Ammon's horn (tissue), 1 donor: ENCODE results near the gene ITIH5.
"Not testable (repeated sequence)": the region's sequence is repeated elsewhere in the genome, so short reads cannot be mapped to it uniquely, and the experiment has no call there.

Experiments used
- DNase-seq: peaks from one replicate; pipeline ENCODE4 v3.0.0-alpha.2; 2016; ENCODE audit warnings: low spot score

ITIH5 gene

DNA sequence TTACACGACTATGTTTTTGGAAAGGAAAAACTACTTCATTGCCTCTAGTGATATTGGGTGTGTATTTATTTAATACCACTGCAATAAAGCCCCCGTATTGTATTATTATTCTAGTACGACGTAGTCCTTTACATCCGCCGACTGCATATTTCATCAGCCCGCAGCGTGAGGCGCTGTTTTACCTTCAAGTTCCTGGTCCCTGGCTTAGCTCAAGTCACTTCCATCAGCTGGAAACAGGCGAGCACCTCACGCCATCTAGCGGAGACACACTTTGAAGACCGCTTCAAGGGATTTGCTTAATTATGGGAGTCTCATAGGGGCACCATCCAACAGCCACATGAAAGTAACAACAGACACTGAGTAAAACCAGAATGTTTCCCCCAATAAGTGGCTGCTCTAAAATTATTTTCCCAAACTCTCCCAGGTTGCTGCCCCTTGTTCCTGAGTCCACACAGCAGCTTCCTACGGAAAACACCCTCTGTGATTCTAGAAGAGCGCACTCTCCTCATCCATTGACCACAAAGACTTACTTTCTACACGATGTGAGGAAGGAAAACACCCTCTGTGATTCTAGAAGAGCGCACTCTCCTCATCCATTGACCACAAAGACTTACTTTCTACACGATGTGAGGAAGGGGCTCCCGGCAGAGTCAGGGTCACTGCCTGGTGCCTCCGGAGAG lies 20.6 kb upstream of the ITIH5 start:
- peak; percentile 97 for DNase-seq

DNA sequence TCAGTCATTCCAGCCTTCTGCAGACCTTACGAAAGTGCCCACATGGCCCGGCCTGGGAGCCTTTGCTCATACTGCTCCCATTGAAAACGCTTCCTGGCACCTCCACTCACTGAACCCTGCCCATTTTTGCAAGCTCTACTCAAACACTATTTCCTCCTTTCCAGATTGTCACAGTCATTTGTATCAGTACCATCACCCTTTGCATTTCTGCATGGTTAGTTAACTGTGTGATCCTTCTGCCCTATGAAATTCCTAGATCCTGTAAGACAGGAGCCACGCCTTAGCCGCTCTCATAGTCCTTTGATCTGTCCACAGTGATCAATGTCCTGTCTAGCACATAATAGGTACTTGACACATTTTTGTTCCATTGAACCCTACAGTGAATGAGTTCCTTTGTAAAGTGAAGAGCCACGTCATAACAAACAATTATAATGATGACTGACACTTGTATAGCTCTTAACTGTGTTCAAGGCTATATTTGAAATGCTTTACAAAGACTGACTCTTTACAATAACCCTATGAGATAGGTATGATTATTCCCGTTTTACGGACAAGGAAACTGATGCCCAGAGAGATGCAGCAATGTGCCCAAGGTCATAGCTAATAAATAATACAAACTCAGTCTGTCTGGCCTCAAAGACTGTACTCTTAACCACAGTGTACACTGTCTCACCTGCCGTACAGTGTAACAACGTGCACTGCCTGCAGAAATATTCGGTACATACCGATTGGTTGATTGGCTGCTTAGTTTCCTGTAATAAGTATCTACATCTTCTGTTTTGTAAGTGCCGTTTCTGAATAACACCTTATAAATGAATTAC lies 19.8 kb upstream of the ITIH5 start:
- DNase-seq: no peak

DNA sequence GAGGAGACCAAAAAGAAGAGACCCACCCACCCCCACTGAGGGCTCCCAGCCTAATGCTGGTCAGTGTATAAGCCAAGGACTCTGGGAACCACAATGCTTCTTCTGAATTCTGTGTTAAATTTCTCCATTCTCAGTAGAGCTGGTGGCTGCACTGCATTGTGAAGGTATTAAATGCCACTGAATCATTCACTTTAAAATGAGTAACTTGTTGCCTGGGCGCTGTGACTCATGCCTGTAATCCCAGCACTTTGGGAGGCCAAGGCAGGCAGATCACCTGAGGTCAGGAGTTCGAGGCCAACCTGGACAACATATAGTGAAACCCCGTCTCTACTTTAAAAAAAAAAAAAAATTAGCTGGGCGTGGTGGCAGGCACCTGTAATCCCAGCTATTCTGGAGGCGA lies 13.3 kb upstream of the ITIH5 start:
- not testable (repeated sequence) for DNase-seq

DNA sequence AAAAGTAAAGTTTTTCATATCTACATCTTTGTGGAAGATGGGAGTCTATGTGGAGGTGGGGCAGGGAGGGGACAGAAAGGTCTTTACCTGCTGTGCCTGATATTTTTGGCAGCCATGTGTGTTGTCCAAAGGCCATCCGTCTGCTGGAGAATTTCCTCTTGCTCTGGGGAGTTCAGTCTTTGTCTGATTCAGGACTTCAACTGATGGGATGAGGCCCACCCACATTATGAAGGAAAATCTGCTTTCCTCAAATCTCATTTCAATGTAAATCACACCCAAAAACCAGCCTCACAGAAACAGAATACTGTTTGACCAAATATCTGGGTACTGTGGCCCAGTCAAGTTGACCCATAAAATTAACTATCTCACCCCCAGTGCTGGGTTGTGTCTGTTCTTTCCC lies 12.5 kb upstream of the ITIH5 start:
- no peak for DNase-seq

DNA sequence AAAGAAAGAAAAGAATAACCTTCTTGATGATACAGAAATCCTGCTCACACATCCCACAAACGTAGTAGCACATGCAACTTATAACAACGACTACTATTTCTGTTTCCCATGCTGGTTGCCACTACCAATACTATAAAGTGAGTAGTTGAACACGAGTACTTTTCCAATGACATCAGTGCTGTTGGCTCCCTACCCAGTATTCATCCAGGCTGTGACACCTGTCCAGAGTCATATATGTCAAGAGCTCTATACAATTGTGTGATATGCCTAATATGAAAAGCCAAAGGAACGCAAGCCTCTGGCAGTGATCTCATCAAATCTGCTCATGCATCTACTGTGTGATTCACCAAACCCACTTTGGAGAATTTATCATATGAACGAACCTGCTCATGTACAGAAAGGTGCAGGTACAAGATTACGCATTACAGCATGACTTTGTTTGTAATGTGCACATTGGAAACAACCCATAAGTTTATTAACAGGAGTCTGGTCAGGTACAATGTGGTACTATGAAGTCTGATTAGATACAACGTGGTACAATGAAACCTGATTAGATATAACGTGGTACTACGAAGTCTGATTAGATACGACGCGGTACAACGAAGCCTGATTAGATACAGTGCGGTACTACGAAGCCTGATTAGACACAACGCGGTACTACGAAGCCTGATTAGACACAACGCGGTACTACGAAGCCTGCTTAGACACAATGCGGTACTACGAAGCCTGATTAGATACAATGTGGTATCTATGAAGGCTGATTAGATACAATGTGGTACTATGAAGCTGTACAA lies 5.8 kb upstream of the ITIH5 start:
- no peak for DNase-seq

DNA sequence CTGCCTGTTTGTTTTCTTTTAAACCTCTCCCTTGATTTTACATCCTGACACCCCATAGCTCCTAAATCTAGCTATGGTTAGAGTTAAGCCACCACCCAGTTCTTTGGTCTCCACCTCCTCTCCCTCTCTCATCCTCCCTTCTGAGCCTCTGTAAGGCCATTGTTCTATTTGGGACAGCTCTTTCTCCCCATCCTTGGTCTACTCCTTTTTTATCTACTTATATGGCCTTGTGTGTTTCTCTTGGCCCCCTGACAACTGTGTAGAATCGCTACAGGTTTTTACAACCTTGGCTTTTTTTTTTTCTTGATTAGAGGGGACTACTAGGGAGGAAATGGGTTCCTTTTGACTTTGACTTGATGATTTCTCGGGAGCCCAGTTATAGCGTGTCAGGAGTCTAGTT lies 3.4 kb upstream of the ITIH5 start:
- no peak for DNase-seq

DNA sequence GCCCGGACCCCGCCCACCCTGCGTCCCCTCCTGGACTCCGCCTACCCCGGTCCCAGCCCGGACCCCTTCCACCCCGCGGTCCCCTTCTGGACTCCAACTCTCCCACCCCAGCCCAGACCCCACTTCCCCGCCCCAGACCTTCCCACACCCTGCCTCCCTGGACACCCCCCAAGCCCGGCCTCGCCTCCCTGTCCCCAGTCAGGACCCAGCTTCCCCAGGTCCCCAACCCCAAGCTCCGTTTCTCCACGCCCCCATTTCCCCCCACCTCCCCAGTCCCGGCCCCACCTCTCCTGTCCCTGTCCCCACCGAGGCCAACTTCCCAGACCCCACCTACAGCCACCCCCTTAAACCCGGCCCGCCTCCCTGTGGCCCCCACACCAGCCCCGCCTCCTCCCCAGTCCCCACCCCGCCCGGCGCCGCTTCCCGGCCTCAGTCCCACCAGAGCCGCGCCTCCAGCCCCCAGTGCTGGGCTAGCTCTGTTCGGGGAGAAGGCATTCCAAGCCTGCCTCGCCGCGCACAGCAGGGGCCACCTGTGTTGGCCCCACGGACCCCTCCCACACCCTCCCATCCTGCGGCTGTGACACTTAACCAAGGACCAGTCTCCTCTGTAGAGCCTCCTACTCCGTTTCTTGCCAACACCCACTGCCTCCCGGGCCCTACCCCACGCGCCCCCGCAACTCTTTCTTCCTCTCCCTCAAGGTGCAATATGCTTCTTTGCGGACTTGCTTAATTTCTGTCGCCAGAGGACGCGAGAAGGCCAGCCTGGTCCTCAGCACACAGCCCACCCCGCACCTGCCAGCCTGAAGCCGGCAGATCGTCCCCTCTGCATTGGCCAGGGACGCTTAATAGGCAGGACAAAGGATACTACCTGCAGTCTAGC lies 736 bp upstream of the ITIH5 start:
- no peak for DNase-seq

DNA sequence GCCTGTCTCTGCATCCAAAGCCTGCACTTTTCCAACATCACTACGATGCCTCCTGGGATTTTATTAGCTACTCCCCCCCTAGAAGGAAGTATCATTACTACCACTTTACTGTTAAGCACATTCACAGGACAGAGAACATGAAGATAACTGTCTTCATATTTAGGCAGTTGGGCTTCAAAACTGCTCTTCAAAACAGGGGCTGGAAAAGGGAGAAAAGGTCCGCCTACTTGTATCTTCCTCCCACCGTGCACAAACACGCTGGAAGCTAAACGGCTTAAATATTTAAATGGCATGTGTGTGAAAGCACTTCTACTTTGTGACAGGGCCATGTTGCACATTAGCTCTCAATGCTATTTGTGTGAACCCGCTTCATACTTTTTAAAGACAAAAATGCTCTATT lies 999 bp downstream of the ITIH5 start:
- DNase-seq: no peak

DNA sequence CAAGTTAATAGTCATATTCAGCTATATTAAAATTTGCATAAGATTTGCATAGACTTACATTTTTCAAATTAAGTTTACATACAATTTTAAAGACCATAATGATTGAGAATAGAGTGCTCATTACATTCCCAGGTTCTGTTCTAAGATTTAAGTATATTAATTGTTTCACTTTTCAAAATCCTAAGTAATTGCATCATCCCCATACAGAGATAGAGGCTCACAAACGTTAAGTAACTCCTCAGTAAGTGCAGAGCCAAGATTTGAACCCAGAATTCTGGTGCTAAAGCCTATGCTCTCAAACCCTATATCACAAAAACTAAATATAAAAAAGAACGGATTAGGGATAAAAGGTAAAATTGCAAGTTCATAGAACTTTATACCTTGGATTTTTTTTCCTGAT lies 2.1 kb downstream of the ITIH5 start:
- no peak for DNase-seq

DNA sequence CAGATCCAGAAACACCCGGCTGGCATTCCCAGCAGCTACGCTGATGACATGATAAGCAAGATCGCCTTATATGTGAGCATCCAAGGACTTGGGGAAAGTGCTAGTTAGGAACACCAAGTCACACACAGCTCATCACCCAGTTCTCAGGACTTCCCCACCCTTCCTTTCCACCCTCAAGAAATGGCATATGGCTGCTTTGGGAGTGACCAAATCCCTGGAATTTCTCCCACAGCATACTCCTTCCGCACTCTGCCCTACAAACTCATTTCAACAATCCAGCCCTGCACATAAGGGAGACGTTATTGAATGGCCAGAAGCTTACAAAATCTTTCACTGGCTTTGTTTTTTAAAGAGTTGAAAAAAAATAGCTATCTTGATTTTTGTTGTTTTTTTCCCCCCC lies 4.2 kb downstream of the ITIH5 start:
- DNase-seq: no peak

DNA sequence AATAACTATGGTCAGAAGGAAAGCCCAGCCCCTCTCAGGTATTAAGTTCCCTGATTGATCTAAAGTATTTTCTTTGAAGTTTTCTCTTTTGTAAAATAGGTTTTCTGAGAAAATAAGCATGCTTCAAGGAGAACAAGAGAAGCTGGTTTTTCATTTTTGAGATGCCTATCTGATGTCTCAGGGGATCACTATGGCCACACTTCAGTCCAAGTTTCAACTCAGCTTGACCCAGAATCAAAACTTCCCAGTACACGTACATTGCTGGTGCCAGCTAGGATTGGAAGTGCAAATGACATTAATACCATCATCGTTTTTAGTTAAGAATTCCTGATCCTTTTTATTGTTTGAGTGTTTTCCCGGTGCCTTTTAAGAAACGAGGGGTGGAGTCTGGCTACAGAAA lies 7.2 kb downstream of the ITIH5 start:
- DNase-seq: no peak

DNA sequence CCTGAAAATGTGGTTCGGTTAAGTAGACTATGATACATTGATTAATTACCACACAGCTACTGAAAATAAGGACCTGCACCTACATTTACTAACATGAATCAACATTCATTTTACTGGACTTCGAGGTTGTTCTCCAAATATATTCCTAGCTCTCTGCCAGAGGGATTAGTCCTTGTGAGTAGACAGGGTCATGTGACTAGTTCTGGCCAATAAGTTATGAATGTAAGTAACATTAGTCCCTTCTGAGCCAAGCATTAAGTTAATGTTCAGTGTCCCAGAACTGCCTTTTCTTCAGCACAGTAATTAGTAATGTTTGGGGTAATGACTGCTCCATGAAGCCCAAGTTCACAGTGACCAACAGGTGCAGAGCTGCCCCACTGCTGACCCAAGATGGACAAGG lies 9.2 kb downstream of the ITIH5 start:
- no peak for DNase-seq

DNA sequence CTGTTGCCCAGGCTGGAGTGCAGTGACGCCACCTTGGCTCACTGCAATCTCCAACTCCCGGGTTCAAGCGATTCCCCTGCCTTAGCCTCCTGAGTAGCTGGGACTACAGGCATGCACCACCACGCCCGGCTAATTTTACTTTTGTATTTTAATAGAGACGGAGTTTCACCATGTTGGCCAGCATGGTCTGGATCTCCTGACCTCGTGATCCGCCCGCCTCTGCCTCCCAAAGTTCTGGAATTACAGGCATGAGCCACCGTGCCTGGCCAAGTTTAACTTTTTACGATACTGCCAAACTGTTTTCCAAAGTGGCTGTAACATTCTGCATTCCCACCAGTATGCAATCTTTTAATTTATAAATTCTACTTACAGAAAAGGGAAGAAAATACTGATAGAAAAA lies 9.7 kb downstream of the ITIH5 start:
- DNase-seq: not testable (repeated sequence)

DNA sequence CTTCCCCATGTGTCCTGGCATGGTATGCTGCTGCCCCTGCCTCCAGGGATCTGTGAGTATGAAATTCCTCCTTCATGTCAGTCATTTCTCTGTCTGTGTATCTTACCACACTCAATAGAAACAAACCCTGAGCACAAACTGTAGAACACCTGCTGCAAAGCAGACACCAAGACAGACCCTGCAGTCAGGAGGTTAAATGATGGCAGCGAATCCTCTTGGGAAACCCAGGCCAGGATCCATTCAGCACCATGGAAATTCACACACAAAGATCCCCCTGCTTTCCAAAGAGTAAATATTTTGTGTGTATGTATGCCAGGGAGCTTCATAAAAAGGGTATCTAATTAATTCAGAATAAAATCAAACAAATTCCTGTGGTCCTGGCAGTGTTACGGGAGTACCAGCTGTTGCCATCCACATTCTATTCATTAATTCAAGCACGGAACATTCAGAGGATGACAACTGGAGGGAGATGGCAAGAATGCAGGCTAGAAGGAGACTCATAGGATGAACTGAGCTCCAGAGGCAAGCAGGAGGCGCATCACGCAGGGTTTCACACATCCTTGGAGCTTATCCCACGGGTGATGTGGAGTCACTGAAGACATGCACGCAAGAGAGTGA lies 14.8 kb downstream of the ITIH5 start:
- no peak for DNase-seq

DNA sequence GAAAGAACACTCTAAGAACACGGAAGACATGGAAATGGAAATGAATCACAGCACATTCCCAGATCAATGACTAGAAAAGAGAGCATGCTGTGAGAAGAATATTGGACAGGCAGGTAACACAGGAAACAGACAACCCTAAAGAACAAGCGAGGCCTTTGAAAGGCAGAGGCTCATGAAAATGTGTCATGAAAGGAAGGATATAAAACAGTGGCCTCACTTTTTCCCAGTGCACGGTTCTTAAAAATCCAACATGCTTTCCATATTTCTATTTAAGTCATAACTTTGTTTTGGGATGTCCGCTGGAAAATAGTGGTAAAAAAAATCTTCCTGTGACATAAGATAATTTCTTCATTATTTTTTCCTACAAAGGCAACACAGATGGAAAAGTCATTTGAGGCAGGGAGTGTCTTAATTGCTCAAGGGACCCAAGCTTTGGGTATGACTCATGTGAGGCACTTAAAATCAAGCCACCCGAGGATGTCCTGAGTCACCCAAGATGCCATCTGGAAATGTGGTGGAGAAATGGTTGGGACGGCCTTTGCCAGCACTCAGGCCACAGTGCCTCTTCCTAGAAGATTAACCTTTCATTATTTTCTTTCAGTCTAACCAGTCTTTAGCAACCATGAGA lies 17.0 kb downstream of the ITIH5 start:
- no peak for DNase-seq

DNA sequence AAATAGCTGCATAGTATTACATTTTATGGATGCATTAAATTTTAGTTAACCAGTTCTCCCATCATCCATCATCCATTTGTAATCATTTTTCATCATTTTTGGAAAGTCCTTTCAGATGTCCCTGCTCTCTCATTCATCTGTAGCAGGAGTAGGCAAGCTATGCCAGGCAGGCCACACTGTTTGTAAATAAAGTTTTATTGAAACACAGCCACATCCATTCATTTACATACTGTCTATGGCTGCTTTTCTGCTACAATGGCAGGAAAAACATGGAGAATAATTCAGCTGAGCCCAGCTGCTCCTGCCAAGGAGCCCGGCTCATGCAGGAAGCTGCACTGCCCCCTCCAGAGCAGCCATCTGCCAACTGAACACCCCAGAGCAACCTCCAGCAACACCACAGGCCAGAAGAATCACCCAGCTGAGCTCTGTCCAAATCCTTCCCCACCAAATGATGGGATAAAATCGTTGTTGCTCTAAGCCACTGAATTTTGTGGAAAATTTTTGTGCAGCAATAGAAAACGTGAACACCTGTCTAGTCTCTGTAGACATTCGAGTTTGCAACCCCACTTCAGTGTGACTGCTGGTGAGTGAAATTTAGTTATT lies 19.6 kb downstream of the ITIH5 start:
- DNase-seq: no peak

DNA sequence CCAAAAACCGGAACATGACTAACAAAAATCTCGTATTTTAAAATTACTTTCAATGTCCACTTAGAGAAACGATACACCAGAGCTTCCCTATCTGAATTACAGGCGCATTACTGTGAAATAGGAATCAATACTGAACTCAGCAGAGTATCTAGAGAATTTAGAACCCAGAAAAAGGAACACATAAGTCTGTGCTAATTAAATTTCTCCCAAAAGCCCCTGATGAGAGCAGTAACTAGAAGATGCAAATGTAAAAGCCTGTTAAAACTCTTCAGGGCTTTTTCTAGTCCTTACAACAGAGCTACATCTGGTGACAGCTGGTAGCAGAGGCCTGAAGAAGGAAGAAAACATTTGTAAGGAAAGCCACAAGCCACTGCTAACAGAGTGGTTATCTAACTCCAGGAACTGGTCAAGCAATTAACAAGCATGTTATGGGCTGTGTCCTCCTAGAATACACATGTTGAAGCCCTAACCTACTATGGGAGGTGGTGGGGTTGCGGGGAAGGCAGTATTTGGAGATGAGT lies 24.2 kb downstream of the ITIH5 start:
- no peak for DNase-seq

DNA sequence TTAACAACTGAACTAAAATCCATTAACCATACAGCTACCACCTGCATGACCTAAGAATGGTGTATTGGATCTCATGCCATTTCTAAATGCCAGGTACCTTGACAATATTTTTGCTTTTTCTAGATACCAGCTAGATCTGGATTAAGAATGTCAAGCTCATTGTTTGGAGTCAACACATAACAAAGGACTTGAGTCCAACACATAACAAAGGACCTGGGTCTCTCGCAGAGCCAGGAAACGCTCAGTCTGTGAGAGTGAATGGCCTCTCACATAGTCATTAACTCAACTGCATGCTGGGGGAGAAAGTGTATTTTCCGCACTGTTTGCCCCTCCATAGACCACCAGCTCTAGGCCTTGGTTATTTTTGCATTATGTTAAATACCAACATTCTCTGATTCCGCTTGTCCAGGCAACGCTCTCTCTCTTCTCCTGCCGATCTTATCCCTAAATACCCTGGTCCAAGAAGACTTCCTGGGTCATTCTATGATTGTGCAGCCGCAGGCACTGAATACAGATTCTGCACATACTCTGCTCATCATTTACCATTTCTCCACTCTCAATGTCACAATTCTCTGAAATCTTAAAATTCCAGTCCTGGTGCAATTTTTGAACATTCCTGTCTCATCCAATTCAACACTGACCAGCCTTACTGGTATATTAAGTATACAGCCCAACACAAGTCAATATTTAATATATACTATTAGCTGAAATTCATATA lies 31.2 kb downstream of the ITIH5 start:
- no peak for DNase-seq

DNA sequence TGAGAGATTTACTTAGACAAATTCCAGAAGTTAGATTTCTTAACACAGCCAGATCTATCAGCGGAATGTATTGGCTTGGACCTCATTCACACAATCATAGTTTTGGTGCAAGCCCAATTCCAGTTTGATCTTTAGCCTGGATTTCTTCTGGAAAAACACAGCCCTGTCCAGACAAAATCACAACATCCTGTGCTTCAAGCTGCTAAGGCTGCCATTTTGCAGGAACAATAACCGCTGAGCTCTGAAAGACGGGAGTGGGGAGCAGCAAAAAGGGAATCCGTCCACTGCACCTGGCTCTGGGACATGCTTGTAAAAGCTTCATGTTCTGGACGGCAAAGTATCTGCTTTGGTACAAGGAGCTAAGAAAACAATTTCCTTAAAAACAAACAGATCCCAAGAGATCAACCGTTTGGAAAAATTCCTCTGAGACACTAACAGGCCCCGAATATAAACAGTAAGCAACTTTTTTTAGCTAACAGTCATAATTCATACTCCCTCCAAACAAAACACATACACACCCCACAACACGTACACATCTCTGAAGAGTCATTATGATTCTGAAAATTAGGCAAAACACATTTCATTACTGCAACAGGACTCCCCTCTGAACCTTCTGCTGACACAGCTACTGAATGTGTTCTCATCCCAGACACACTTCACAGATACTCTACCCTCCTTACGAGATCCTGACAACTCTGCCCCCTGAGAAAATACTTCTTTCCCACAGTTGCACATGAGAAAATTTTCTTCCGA lies 32.4 kb downstream of the ITIH5 start:
- no peak for DNase-seq
